Thyroid gland (tissue), 4 donors: Measurements from ENCODE around the gene GRM1.

Experiments used
- CTCF ChIP-seq, 6 experiments: fragments of 200-600 bp in 3 of 6; fragments of 450-650 bp in 3 of 6; sonication (generic) in 3 of 6; IDR thresholded peaks; one replicate each; pipeline ENCODE4 v1.5.1; 2016 to 2019; ENCODE audit warnings: antibody characterized with exemption in 6 of 6, mild to moderate bottlenecking in 2 of 6, inconsistent platforms in 1 of 6, moderate library complexity in 1 of 6
- POLR2A ChIP-seq, 2 donors: fragments of 450-650 bp; IDR thresholded peaks; one replicate each; pipeline ENCODE4 v1.6.1; 2017; ENCODE audit warnings: antibody characterized with exemption in 2 of 2, mild to moderate bottlenecking in 2 of 2, moderate library complexity in 1 of 2

GRCh38 chr6:146090474-146090873 lies 61.6 kb downstream of the GRM1 start:
- TF ChIP-seq POLR2A (IDR thresholded peaks at IDR 0.05) (no peak), CTCF (IDR thresholded peaks at IDR 0.05) (no peak)
